Astrocyte (in vitro differentiated cells and primary cell): ENCODE results near the gene TRPM3.

Experiments
- EZH2 ChIP-seq: IDR thresholded peaks from 2 replicates; pipeline ENCODE4 v1.6.1; 2012; ENCODE audit warnings: mild to moderate bottlenecking, low read length, inconsistent platforms; ENCODE audit not compliant: insufficient read depth
- TF ChIP-seq, protein P1 (sequence below): IDR thresholded peaks from 2 replicates; pipeline ENCODE4 v1.5.1; 2011; ENCODE audit warnings: low read depth, mild to moderate bottlenecking, inconsistent platforms, low read length, moderate library complexity; ENCODE audit not compliant: insufficient read depth

DNA sequence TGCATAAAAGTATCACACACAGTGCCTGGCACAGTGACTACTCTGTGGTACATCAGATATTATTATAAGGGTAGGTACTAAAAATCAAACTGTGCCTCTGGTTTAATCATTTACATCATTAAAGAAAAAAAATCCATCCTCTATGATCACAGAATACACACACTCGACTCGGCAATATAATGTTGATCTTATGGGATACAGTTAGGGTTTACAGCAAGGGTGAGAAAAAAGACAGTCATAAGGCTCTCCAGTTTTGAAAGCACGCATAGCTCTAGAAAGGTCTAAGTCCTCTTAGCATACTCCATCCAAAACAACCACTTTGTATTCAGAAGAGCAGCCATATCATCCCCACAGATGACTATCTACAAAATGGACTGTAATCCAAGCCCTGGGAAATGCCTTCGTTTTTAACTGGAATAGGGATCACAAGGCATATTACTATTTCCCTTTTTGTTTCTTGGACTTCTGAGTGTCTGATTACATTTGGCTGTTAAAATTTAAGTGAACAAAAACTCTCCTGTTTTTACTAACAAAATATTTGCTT is 26.6 kb downstream of the TRPM3 start:
- TF ChIP-seq, protein P1, sequence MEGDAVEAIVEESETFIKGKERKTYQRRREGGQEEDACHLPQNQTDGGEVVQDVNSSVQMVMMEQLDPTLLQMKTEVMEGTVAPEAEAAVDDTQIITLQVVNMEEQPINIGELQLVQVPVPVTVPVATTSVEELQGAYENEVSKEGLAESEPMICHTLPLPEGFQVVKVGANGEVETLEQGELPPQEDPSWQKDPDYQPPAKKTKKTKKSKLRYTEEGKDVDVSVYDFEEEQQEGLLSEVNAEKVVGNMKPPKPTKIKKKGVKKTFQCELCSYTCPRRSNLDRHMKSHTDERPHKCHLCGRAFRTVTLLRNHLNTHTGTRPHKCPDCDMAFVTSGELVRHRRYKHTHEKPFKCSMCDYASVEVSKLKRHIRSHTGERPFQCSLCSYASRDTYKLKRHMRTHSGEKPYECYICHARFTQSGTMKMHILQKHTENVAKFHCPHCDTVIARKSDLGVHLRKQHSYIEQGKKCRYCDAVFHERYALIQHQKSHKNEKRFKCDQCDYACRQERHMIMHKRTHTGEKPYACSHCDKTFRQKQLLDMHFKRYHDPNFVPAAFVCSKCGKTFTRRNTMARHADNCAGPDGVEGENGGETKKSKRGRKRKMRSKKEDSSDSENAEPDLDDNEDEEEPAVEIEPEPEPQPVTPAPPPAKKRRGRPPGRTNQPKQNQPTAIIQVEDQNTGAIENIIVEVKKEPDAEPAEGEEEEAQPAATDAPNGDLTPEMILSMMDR: no peak
- no peak for TF ChIP-seq EZH2
